Uterus (tissue), 2 donors: ENCODE measurements around the gene TERF2IP.

Experiments
- CTCF ChIP-seq, 4 experiments: fragments of 200-600 bp in 2 of 4; fragments of 450-650 bp in 2 of 4; sonication (generic) in 2 of 4; IDR thresholded peaks; one replicate each; pipeline ENCODE4 v1.5.1; 2016 to 2019; ENCODE audit warnings: antibody characterized with exemption in 4 of 4, mild to moderate bottlenecking in 2 of 4, moderate library complexity in 1 of 4
- POLR2A ChIP-seq, 2 donors: fragments of 450-650 bp; IDR thresholded peaks; one replicate each; pipeline ENCODE4 v1.6.1; 2016; ENCODE audit warnings: antibody characterized with exemption in 2 of 2, mild to moderate bottlenecking in 1 of 2, moderate library complexity in 1 of 2

DNA sequence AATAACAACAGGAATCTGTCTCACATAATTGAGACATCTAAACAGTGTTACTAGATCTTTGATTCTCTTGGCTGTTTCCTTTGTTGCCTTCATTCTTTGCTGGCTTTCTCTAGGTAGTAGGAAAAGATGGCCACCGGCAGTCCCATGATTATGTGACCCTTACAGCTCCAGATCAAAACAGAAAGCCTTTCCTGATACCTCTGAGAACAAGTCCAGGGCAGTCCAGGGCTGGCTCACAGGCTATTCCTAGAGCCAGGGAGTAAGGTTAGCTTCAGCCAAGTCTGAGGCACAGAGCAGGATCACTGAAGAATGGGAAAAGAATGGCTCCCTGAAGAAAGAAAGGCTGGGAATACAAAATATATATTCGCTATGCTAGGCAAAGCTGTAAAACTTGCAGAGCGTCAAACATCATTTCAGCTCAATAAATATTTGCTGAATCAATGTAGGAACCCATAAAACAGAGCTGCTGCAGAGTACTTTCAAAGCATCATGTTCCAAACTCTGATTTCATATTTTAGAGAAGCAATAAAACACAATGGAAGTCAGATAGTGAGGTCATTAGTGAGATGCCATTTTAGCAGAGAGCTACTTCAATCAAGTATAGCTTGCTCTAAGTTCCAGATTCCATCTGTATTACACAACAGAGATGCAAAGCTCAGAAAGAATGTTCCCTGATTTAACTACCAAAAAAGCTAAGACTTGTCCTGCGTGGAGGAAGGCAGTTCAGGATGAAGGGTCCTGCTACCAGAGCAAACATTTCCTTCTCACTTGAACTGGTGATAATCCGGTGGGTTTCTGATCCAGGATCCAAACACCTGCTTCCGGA lies 47.9 kb upstream of the TERF2IP start:
- TF ChIP-seq CTCF (IDR thresholded peaks at IDR 0.05): no peak
- no peak for TF ChIP-seq POLR2A (IDR thresholded peaks at IDR 0.05)
